Measurements from ENCODE around the gene CREB3L2. TPM values are rescaled to one million over a fixed set of nuclear protein-coding genes. Genes with fewer than 3 reads are reported as not detected.

Gene CREB3L2
- total and polyA plus RNA-seq, 12 donors: 11.4 to 169 (median 63.1) TPM

- H3K36me3 ChIP-seq (replicated peaks in 1 of 2): no peaks in the 10 kb centered on the region
- no peaks in the 10 kb centered on the region for H3K4me1 ChIP-seq (replicated peaks in 1 of 2)
- no peak overlapping the region for H3K4me3 ChIP-seq
- H3K27me3 ChIP-seq: no peaks in the 10 kb centered on the region
- intact Hi-C loops (cut with DNase I): no loop called here
- DNase-seq: no peak
- no peak overlapping the region for H3K27ac ChIP-seq
- WGBS, 4 donors: 95 to 100% (median 97%) methylated on average over 2 of the region's 2 CpGs
- H3K9me3 ChIP-seq (replicated peaks in 1 of 3): peaks cover 0 to 4% (median 0%) of the 10 kb centered on the region in 3 donors
- TF ChIP-seq POLR2A (IDR thresholded peaks at IDR 0.05) (no peak), CTCF (IDR thresholded peaks at IDR 0.05) (no peak)
These were observed 138.9 kb downstream of the CREB3L2 start for GRCh38 chr7:137862964-137863363.

- 60 to 73% (median 64%) methylated on average over 4 of the region's 4 CpGs for WGBS, 4 donors
- Histone ChIP-seq H3K9me3 (replicated peaks in 1 of 3) (peaks cover 0 to 4% (median 0%) of the 10 kb centered on the region in 3 donors), H3K27ac (no peak overlapping the region), H3K4me3 (no peak overlapping the region), H3K27me3 (no peaks in the 10 kb centered on the region), H3K4me1 (replicated peaks in 1 of 2) (no peaks in the 10 kb centered on the region), H3K36me3 (replicated peaks in 1 of 2) (no peaks in the 10 kb centered on the region)
- no peak for DNase-seq
- intact Hi-C loops (cut with DNase I): no loop called here
- no peak for TF ChIP-seq CTCF (IDR thresholded peaks at IDR 0.05)
- TF ChIP-seq POLR2A (IDR thresholded peaks at IDR 0.05): no peak
These were observed 139.5 kb downstream of the CREB3L2 start for GRCh38 chr7:137862358-137862757.

GRCh38 chr7:137860542-137860941 is 141.3 kb downstream of the CREB3L2 start:
- Histone ChIP-seq H3K36me3 (replicated peaks in 1 of 2) (no peaks in the 10 kb centered on the region), H3K4me1 (replicated peaks in 1 of 2) (no peaks in the 10 kb centered on the region), H3K27me3 (no peaks in the 10 kb centered on the region), H3K4me3 (no peak overlapping the region), H3K9me3 (replicated peaks in 1 of 3) (no peaks in the 10 kb centered on the region), H3K27ac (no peak overlapping the region)
- DNase-seq: no peak
- WGBS, 4 donors: 89 to 97% (median 96%) methylated on average over 2 of the region's 2 CpGs
- intact Hi-C loops (cut with DNase I): no loop called here
- TF ChIP-seq POLR2A (IDR thresholded peaks at IDR 0.05): no peak
- TF ChIP-seq CTCF (IDR thresholded peaks at IDR 0.05): no peak

- intact Hi-C loops (cut with DNase I): no loop called here
- DNase-seq: no peak
- H3K27ac ChIP-seq: no peak overlapping the region
- H3K36me3 ChIP-seq (replicated peaks in 1 of 2): no peaks in the 10 kb centered on the region
- peaks cover 0 to 7% of the 10 kb centered on the region in 2 donors for H3K4me1 ChIP-seq (replicated peaks in 1 of 2)
- no peaks in the 10 kb centered on the region for H3K27me3 ChIP-seq
- TF ChIP-seq CTCF (IDR thresholded peaks at IDR 0.05): no peak
- TF ChIP-seq POLR2A (IDR thresholded peaks at IDR 0.05): no peak
- no peaks in the 10 kb centered on the region for H3K9me3 ChIP-seq (replicated peaks in 1 of 3)
- WGBS, 4 donors: 96 to 100% (median 98%) methylated on average over 1 of the region's 1 CpG
- H3K4me3 ChIP-seq: no peak overlapping the region
These were observed 148.8 kb downstream of the CREB3L2 start for GRCh38 chr7:137853053-137853452.

Measured in adrenal gland (tissue), 12 donors.